GM12872 (cell line): ENCODE measurements around the gene CCDC110.

Experiments used
- TF ChIP-seq, protein P1 (sequence below): IDR thresholded peaks from 3 replicates; pipeline ENCODE4 v1.5.1; 2011; ENCODE audit warnings: low read depth, mild to moderate bottlenecking, low read length, moderate library complexity; ENCODE audit not compliant: insufficient read depth

Gene CCDC110

DNA sequence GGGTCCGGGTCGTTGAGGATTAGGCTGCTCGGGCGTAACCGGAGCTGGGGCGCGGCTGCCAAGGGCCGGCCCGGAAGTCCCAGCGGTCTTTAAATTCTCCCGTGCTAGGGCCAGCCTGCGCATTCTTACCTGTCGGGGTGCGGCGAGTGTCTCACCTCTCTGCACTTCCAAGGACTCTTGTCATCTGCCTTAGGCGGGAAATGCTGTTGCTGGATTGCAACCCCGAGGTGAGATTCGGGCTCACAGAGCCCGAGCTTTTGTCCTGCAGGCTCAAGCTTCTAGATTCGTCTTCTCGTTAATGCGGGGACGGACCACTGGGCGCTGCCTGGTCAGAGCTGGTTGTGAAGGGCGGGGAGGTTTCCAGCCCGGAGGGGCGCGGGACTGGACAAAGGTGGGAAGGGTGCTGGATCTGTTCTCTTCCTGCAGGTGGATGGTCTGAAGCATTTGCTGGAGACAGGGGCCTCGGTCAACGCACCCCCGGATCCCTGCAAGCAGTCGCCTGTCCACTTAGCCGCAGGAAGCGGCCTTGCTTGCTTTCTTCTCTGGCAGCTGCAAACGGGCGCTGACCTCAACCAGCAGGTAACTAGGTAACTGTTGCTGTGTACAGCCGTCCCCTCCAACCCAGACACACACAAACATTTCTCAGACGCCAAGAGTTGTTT, 74.7 kb downstream of the CCDC110 start, which contains the start of gene ANKRD37:
Gene ANKRD37 (plus strand): TSS at position 118 of the 662 bp plus-strand sequence. CDS start 83 bp downstream, at position 201.
- TF ChIP-seq, protein P1, sequence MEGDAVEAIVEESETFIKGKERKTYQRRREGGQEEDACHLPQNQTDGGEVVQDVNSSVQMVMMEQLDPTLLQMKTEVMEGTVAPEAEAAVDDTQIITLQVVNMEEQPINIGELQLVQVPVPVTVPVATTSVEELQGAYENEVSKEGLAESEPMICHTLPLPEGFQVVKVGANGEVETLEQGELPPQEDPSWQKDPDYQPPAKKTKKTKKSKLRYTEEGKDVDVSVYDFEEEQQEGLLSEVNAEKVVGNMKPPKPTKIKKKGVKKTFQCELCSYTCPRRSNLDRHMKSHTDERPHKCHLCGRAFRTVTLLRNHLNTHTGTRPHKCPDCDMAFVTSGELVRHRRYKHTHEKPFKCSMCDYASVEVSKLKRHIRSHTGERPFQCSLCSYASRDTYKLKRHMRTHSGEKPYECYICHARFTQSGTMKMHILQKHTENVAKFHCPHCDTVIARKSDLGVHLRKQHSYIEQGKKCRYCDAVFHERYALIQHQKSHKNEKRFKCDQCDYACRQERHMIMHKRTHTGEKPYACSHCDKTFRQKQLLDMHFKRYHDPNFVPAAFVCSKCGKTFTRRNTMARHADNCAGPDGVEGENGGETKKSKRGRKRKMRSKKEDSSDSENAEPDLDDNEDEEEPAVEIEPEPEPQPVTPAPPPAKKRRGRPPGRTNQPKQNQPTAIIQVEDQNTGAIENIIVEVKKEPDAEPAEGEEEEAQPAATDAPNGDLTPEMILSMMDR: no peak

DNA sequence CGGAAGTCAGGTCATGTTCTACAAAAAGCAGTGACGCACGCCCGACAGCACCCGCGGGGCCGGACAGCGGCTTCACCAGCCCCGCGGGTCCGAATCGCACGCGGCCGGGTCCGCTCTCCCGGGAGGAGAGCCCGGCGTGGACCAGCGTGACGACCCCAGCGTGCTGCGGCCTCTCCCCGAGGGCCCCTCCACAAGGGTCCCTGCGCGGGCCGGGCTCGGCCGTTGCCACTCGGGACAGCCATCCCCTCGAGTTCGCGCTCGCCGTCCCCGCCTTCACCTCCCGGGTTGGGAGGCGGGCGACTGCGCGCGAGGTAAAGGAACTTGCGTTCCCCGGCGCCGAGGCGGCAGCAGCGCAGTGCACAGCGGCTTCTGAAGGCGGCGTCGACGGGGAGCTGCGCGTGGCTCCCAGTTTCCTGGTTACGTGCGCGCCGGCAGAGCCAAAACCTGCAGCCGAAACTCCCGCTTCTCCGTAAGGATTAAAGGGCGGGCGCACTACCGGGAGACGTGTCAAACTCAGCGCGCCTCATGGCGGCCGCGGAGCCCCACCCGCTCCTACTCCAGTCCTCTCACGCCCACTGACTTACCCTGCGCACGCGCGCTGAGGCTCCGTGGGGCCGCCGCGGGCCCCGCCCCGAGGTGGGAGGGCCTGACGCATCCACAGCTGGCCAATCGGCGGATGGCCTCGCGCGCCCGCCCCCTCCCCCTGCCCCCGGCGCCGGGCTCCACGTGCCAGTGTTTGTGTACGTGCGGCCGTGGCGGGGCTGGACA, 75.4 kb downstream of the CCDC110 start:
- TF ChIP-seq, protein P1: no peak

DNA sequence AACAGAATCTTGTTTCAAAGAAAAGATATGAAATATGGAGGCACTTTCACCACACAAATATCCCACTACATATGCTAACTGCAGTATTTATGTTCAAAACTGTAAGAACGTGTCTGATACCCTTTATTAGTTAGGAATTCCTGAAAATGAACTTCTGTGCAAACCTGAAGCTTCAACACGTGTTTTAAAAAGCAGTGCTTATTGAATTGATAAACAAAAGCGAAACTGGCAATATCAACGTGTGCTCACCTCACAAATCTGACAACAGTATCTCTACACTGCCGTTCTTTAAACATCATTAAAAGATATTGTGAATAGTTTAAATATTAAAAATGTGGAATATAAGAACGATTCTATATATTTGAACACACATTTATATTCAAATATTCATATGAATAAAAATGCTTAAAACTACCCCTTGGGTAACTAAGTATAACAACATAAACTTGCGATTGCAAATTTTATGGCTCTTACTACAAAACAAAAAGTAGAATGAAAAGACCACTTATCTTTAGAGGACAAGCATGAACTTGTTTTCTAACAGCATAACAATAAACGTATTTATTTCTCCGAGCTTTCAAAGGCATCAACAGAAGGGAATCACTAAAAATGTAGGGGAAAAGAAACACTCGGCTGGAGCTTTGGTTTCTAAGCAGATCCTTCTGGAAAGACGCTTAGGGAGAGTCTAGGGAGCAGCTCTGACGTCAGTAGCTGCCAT, 76.1 kb downstream of the CCDC110 start, which contains the start of gene LRP2BP:
Gene LRP2BP (minus strand): TSS at position 687 of the 718 bp plus-strand sequence. CDS start 17,738 bp downstream, outside the sequence.
- TF ChIP-seq, protein P1: no peak
